ENCODE results near the gene MAD2L2. TPM values are rescaled to one million over a fixed set of nuclear protein-coding genes. Genes with fewer than 3 reads are reported as not detected.

The MAD2L2 gene
- total RNA-seq, 1 donor from 2014 or later: 18.3 TPM

DNA sequence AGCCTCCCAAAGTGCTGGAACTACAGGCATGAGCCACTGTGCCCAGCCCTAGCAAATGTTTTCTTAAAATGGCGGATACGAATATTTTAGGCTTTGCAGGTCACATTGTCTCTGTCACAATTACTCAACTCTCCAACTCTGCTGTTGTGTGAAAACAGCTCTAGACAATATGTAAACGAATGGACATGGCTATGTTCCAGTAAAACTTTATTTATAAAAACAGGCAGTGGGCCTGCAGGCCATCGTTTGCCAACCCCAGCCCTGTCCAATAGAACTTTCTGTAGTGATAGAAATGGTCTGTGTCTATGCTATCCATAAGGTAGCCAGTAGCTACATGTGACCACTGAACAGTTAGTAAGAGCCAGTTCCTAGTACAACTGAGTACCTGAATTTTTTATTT is 21.2 kb downstream of the MAD2L2 start:
- peaks cover 7 to 20% of the 10 kb centered on the region in 2 donors for H3K36me3 ChIP-seq
- intact Hi-C loops (cut with DNase I): loop anchor here (10.0 kb wide), 1 partner anchor 245 kb away; no protein-coding TSS in a partner anchor
- no peak overlapping the region for H3K27ac ChIP-seq
- no peaks in the 10 kb centered on the region for H3K27me3 ChIP-seq
- H3K4me3 ChIP-seq: no peak overlapping the region
- peaks cover 8 to 12% of the 10 kb centered on the region in 2 donors for H3K4me1 ChIP-seq
- DNase-seq (ENCODE audit: low spot score in 2 of 2): no peak
- no peaks in the 10 kb centered on the region for H3K9me3 ChIP-seq
- TF ChIP-seq, protein P1, sequence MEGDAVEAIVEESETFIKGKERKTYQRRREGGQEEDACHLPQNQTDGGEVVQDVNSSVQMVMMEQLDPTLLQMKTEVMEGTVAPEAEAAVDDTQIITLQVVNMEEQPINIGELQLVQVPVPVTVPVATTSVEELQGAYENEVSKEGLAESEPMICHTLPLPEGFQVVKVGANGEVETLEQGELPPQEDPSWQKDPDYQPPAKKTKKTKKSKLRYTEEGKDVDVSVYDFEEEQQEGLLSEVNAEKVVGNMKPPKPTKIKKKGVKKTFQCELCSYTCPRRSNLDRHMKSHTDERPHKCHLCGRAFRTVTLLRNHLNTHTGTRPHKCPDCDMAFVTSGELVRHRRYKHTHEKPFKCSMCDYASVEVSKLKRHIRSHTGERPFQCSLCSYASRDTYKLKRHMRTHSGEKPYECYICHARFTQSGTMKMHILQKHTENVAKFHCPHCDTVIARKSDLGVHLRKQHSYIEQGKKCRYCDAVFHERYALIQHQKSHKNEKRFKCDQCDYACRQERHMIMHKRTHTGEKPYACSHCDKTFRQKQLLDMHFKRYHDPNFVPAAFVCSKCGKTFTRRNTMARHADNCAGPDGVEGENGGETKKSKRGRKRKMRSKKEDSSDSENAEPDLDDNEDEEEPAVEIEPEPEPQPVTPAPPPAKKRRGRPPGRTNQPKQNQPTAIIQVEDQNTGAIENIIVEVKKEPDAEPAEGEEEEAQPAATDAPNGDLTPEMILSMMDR (IDR thresholded peaks at IDR 0.05): no peak

DNA sequence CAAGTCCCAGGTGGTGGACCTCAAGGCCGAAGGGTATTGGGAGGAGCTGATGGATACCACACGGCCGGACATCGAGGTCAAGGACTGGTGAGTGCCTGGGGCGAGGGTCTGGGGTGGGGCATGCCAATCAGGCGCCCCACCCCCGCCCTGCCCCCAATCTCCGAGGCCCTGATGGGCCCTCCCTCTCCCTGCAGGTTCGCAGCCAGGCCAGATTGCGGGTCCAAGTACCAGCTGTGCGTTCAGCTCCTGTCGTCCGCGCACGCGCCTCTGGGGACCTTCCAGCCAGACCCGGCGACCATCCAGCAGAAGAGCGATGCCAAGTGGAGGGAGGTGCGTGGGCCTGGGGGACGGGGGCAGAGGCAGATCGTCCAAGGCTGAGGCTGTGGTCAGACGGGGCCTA is 22.4 kb downstream of the MAD2L2 start:
- peaks cover 8 to 10% of the 10 kb centered on the region in 2 donors for H3K4me1 ChIP-seq
- TF ChIP-seq, protein P1 (IDR thresholded peaks at IDR 0.05): no peak
- H3K27me3 ChIP-seq: no peaks in the 10 kb centered on the region
- H3K27ac ChIP-seq: no peak overlapping the region
- H3K36me3 ChIP-seq: peaks cover 7 to 20% of the 10 kb centered on the region in 2 donors
- H3K9me3 ChIP-seq: no peaks in the 10 kb centered on the region
- DNase-seq (ENCODE audit: low spot score in 2 of 2): no peak
- H3K4me3 ChIP-seq: no peak overlapping the region
- intact Hi-C loops (cut with DNase I): loop anchor here (10.0 kb wide), 1 partner anchor 246 kb away; no protein-coding TSS in a partner anchor

DNA sequence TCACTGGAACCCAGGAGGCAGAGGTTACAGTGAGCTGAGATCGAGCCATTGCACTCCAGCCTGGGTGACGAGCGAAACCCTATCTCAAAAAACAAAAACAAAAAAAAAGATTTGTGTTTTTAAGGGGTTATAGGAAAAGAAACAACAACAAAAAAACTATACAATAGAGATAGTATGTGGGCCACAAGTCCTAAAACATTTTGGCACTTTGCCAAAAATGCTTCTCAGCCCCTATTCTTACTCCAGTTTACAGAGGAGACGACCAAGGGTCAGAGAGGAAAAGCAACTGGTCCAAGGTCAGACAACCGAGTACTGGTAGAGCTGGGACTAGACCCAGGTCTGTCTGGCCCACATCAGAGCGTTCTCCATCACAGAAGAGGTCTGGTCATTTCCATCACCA is 23.3 kb downstream of the MAD2L2 start:
- Histone ChIP-seq H3K4me3 (no peak overlapping the region), H3K36me3 (peaks cover 7 to 20% of the 10 kb centered on the region in 2 donors), H3K4me1 (peaks cover 8 to 10% of the 10 kb centered on the region in 2 donors), H3K27me3 (no peaks in the 10 kb centered on the region), H3K9me3 (no peaks in the 10 kb centered on the region), H3K27ac (no peak overlapping the region)
- intact Hi-C loops (cut with DNase I): loop anchor here (10.0 kb wide), 1 partner anchor 247 kb away; no protein-coding TSS in a partner anchor
- TF ChIP-seq, protein P1 (IDR thresholded peaks at IDR 0.05): no peak
- DNase-seq (ENCODE audit: low spot score in 2 of 2): no peak

DNA sequence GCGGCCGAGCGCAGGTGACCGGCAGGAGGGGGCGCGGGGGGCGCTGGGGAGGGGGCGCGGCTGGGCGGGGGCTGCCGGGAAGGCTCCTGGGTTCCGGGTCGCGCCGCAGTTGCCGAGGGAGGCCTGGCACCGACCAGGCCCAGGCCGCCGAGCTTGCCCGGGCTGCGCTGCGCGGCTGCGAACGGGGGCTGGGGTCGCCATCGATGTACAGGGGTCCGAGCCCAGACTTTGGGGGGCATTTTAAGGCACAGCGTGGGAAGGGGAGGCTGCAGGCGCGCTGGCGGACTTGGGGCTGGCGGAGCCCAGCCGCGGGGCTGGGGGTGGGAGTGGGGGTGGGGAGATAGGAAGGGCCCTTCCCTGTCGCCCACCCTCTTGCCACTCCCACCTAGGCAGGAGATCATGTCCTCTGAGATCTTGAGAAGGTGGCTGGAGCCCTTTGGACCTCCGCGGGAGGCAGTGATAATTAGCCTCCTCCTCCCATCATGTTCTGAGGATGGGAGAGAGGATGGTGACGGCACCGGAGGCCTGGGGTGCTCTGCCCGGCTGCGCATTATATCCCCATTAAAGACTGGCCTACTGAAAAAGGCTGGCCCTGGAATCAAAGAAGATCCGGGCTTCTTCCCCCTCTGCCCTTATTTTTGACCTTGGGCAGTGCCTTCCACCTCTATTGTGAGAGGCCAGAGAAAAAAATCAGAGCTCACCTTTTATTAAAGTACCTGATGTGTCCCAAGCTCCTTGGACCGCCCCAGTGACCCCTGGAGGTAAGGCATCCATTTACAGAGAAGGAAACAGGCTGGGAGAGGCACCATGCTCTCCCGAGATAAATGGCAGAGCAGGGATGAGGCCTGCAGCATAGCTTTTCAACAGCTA is 25.8 kb downstream of the MAD2L2 start:
- Histone ChIP-seq H3K36me3 (peaks cover 3 to 10% of the 10 kb centered on the region in 2 donors), H3K4me1 (peaks cover 8 to 17% of the 10 kb centered on the region in 2 donors), H3K27me3 (no peaks in the 10 kb centered on the region), H3K27ac (peak overlapping the region in 1 of 2 donors; percentile 17), H3K4me3 (peak overlapping the region; percentile 77 to 86), H3K9me3 (no peaks in the 10 kb centered on the region)
- TF ChIP-seq, protein P1 (IDR thresholded peaks at IDR 0.05): no peak
- intact Hi-C loops (cut with DNase I): loop anchor here (1.0 to 10.0 kb wide), 4 partner anchors 26 to 250 kb away; partner anchors contain the start of genes AGTRAP, CLCN6, MAD2L2 and MTHFR
- no peak for DNase-seq (ENCODE audit: low spot score in 2 of 2)

DNA sequence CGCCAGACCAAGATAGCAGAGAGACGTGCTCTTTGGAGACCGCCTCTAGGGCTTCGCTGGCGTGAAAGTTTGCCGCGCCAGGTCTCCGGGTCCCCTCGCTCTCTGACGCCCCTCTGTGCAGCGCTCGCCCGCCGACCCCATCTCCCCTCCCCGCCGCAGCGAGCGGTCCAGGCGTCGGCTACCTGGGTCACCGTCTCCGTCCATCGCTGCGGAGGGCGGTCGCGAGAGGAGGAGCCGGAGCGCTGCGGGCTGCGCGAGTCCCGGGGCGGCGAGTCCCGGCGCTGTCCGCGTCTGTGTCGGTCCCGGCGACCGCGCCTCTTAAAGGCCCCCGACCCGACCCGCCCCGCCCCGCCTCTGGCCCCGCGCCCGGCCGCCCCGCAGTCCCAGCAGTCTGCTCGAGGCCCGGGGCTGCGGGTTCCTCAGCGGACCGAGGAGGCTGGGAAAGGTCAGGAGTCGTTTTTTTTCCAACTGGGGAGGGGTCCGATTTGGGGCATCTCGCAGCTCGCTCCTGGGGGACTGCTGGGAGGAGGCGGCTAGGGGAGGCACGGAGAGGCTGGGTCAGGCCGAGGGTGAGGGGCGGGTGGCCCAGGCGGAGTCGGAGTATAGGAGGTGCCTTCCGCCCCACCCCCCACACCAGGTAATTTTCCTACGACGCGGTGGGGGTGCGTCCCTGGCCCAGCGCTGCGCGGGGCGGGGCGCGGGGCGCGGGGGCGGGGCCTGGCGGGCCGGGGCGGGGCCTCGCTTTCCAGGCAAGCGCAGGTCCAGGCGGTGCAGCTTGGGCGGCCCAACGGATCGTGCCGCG is 26.6 kb downstream of the MAD2L2 start, which contains the start of the genes FBXO2 and FBXO44:
Gene FBXO2, minus strand, starts transcription at position 293 of the 802 bp plus-strand sequence. Its CDS starts 89 bp downstream, at position 204.
Gene FBXO44, plus strand, starts transcription at position 741 of the 802 bp plus-strand sequence. CDS start 959 bp downstream, outside the sequence.
- Histone ChIP-seq H3K9me3 (no peaks in the 10 kb centered on the region), H3K4me3 (peak within 1 kb of the TSS; percentile 77 to 86), H3K27me3 (no peaks in the 10 kb centered on the region), H3K36me3 (peaks cover 3 to 5% of the 10 kb centered on the region in 2 donors), H3K27ac (peak within 1 kb of the TSS; percentile 45 to 64), H3K4me1 (peaks cover 8 to 18% of the 10 kb centered on the region in 2 donors)
- peak in 1 of 2 donors; percentile 77 for DNase-seq (ENCODE audit: low spot score in 2 of 2)
- TF ChIP-seq, protein P1 (IDR thresholded peaks at IDR 0.05): no peak
- intact Hi-C loops (cut with DNase I): loop anchor here (1.0 to 10.0 kb wide), 4 partner anchors 27 to 250 kb away; partner anchors contain the start of genes AGTRAP, CLCN6, MAD2L2 and MTHFR
